NCI-H345 (cell line): ENCODE results near the gene TMEM266.

ENCODE experiments used
- DNase-seq: peaks from one replicate; lab custom pipeline; 2025; lab: John Stamatoyannopoulos, UW

The TMEM266 gene

GRCh38 chr15:76162036-76162398 lies 102.2 kb downstream of the TMEM266 start:
- DNase-seq = no peak

- DNase-seq = no peak
These were observed 103.1 kb downstream of the TMEM266 start for GRCh38 chr15:76162784-76163456.

DNA sequence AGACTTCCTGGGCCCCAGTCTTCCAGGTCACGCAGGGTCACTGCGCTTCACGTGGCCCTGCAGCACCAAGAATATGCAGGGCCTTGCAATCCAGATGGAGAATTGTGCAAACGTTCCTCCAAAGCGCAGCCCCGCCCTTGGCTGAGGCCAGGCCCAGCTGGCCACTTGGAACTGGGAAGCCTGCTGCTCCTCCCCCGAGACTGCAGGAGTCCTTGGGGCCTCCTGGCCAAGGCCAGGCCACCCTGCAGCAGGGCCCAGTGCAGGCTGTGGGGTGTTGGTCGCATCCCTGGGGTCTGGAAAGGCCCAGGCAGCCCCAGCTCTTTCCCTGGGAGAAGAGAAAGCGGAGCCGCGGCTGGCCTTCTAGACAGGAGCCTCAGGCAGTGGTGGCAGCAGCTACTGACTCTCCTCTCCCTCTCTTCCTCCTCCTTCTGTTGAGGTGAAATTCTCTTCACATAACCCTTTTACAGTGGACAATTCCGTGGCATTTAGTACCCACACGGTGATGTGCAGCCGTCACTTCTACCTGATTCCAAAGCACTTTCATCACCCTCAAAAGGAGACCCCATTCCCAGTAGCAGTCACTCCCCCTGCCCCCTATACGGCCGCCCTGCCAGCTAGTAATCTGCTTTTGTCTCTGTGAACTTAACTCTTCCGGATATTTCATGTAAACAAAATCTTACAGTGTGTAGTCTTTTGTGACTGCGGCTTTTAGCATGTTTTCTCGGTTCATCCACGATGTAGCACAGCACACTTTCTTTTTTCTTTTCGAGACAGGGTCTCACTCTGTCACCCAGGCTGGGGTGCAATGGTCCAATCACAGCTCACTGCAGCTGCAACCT lies 103.9 kb downstream of the TMEM266 start:
- no peak for DNase-seq

GRCh38 chr15:76164602-76165001 lies 104.8 kb downstream of the TMEM266 start:
- no peak for DNase-seq

DNA sequence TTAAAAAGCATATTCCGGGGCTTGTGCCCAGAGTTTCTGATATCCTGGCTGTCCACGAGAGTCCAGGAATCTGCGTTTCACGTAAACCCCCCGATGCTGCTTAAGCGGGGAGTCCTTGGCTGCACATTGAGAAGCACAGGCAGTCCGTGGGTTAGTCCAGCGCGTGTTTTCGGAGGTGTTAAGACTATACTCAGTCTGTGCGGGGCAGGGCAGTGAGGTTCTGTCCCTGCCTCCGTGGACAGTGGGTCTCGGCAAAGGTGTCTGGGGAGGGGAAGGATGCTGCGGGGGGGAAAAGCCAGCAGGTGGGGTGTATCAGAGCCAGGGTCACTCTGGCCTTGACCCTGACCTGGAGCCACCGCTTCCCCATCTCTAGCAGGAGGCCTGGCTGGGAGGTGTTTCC lies 106.2 kb downstream of the TMEM266 start:
- no peak for DNase-seq

DNA sequence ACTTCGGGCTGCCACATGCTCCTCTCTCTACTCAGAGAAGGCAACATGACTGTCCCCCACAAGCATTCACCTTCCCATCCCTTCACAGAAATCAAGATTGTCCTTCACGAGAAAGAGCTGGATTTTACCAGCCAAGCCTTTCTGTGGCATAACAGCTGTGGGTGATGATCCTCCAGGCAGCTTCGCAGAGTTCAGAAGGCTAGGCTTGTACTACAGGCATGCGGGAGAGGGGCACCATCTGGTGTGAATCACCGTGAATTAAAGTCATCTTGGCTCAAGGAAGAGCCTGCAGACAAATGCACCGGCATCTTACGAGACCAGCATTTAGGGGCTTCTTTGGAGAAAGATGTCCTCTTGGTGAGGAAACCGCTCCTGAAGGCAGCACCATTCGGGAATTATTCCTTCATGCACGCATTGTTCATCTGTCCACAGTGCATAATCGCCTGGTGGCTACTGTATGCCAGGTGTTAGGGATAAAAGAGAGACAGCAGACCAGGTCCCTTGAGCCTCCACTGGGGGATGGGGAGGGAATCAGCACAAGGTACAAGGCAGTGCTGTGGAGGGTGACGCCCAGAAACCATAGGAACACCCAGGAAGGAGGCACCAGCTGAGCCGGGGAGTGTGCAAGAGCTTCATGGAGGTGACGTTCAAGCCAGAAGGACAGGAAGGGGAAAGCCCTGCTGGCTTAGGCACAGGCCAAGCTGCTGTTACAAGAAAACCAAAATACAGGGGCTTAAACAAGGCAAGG lies 108.6 kb downstream of the TMEM266 start:
- DNase-seq = no peak

DNA sequence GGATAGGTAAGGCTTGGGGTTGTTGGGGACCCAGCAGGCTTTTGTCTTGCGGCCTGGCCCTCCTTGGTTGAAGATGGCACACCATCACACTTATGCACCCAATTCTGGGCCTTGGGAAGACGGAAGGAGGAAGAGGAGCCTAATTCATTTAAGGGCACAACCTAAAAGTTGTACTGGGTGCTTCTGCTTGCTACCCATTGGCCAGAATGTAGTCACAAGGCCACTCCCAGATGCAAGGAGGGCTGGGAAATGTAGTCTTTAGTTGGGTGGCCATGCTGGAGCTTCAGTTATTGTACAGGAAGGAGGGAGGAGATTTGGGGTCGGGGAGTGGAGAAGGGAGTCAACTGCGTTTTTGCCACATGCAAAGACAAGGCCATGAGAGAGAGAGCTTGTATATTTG lies 109.2 kb downstream of the TMEM266 start:
- DNase-seq = no peak

DNA sequence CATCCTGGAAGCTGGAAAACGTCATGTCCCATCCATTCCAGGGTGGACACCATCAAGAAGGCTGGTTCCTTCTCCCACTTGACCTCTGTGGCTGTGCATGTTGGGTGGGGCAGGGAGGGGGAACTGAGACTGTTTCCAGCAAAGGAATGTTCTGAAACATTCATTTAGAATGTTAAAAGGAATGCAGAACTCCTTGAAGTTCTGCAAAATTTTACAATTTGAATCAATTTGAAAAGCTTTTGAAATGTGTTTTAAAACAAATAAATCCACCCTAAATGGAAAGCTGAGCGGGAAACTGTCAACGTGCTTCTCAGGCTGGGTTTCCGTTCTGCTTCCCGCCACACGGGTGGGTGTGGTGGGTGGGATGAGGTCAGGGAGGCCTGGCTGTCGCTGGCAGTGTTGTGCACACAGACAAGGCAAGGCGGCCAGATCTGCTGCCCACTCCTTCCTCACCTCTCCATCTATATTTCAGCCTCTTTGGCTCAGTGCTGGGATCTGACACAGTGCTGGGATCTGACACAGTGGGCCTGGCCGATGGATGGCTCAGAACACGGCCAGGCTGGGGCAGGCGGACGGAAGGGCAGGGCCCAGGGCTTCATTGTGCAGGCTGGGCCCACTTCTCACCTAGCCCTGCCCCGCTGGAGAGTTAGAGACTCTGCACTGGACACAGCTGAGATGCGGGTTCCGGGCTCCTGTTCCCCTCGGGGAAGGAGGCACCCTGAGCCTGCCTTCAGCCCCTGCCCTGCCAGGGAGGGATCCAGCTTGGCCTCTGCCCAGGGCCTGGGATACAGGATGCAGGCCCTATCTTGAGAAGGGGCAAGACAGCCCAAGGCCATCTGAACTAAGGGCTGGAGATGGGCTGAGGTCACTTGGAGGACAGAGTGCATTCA lies 110.4 kb downstream of the TMEM266 start:
- no peak for DNase-seq

DNA sequence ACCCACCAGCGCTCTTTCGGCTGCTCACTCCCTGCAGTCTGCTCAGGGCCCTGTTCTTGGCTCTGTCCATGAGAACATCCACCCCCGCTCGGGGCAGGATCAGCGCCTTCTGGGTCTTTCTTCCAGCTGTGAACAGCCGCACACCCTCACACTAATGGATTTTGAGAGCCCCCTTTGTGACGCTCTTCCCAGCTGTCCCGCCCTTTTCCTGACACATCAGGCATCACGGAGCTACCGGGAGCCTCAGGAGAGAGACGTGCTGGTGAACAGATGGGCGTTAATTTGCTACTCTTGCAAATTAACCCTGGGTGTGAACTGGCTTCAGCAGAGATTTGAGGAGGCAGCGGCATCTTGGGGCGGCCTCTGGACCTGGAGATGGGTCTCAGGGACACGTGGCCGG lies 113.0 kb downstream of the TMEM266 start:
- no peak for DNase-seq

DNA sequence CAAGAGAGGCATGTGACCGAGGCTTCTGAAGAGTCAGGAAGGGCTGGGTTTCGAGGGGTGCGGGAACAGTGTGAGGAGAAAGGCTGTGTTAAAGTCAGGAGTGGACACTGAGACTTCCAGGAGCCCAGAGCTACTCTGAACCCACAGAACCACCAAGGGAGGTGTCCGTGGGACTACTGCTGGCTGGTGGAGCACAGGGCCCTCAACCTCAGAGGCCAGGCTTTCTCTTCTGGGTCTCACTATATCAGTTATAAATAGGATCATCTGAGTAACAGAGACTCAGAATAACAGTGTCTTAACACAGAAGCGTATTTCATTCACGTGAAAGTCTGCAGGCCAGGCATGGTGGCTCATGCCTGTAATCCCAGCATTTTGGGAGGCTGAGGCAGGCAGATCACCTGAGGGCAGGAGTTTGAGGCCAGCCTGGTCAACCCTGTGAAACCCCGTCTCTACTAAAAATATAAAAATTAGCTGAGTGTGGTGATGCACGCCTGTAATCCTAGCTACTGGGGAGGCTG lies 113.6 kb downstream of the TMEM266 start:
- DNase-seq = no peak

DNA sequence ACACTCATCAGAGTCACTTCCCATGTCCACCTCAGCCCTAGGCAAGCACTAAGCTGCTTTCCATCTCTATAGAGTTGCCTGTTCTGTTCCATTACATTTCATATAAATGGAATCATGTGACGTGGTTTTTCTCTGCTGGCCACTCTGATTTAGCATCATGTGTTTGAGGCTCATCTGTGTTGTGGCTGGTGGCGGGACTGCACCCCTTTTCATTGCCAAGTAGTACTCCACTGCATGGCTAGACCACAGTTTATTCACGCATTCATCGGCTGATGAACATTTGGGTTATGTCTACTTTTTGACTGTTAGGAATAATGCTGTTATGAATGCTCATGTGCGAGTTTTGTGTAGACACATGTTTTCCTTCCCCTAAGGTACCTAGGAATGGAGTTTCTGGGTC lies 114.9 kb downstream of the TMEM266 start:
- no peak for DNase-seq

GRCh38 chr15:76175442-76175841 lies 115.7 kb downstream of the TMEM266 start:
- no peak for DNase-seq

DNA sequence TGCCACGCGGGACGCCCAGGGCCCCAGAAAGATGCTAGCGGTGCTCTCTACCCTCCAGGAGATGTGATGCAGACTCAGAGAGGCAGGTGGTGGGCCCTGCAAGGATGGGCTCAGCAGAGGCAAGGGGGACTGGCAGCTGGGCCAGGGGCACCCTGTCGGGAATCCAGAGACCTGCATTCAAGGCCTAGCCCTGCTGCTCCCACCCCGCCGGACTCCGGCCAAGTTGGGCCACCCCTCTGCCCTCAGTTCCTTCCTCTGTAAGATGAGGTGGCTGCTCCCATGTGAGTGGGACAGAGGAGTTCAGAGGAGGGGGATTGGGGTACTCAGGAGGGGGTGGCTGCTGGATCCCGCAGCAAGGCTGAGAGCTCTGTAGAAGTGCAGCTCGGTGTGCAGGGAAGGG lies 116.3 kb downstream of the TMEM266 start:
- no peak for DNase-seq

GRCh38 chr15:76176487-76177085 lies 116.8 kb downstream of the TMEM266 start:
- no peak for DNase-seq

DNA sequence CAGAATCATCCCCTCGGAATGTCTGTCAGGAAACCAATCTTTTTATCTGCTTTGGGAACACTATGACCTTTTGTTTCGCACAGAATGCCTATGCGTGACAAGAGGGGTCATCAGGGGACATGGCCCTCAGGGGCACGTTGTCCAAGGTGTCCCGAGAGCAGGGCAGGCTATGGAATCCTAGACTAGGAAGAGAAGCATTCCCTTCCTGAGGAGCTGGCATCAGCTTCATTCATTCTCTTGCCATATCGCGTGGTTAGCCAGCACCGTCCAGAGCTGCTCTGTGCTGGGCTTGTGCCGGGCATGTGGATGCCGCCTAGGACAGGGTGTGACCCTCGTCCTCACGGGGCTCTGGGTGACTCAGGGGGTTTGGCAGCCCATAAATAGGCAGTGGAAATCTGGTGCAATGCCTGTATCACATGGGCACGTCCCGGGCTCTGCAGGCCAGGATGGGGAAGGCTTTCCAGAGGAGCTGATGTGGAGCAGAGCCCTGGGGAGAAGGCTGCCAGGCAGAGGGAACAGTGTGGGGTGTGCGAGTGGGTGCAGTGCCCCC lies 117.8 kb downstream of the TMEM266 start:
- no peak for DNase-seq

DNA sequence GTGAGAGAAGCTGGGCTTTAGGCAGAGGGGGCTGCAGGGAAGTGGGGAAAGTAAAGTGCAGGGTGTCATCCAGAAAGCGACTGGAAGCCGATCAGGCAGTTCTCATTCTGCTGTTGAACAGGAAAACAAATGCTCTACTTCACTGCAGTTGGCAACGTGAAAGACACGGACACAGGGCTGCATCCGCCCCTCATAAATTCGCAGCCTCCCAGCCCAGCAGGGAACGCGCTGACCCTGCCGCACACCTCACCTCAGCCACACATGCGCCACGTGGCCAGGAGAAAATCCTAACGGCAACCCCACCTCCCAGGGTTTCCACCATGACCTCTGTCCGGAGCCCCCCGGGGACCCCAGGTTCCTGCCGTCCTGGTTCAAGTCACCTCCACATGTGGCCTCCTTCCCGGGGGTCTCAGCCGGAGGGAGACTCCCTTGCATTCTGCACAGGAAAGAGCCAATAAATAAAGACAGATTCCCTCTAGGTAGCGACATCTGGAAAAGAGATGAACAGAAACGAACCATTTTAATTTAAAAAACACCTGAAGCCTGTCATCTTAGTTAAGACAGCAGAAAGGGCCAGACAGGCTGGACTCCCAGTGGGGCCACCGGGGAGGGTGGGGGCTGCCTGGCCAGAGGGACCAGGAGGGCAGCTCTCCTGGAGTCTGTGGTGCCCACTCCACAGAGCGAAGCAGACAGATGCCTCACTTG lies 118.7 kb downstream of the TMEM266 start:
- DNase-seq = no peak

DNA sequence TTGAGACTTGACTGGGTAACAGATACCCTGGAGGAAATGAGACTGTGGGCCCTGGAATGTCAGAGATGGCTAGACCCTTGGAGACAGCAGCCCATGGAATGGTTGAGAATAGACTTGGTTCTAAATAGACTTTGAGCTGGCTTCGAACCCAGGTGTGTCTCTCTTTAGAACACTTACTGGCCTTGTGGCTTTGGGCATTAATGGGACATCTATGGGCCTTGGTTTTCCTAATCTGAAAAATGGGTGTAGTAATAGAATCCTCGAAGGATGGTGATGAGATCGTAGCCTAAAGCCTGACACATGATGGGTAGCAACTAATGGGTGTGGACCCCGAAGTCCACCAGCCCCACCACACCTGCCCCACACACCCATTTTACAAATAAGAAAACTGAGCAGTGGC lies 119.2 kb downstream of the TMEM266 start:
- no peak for DNase-seq

GRCh38 chr15:76180321-76180720 lies 120.5 kb downstream of the TMEM266 start:
- no peak for DNase-seq

DNA sequence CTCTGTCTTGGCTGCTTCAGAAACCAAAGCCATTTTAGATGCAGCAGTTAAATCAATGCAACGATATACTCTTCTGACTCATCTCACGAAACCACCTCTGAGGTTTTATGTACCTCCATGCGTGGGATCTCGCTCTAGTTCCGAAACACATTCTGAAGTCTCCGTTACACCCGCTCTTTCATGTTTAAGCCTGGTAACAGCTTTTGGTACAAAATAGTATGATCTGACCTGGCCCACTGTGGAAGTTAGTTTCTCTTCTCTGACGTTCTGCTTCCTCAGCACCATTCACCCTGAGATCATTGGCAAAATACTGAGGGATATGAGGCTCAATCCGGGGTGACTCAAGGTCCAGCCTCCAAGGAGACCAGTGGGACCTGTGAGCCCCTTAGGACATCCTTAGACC lies 121.9 kb downstream of the TMEM266 start:
- DNase-seq = no peak

GRCh38 chr15:76183930-76184649 lies 124.3 kb downstream of the TMEM266 start:
- no peak for DNase-seq
